GM18520 (cell line): ENCODE results near the gene BDKRB2.

Experiments used
- ATAC-seq: cut with Tn5 transposase; IDR thresholded peaks from one replicate; pipeline ENCODE4 v1.9.1; 2021; ENCODE audit not compliant: unreplicated experiment

Gene BDKRB2

GRCh38 chr14:96197969-96198368 lies 6.7 kb upstream of the BDKRB2 start:
- ATAC-seq: no peak

- ATAC-seq: no peak
Measured at GRCh38 chr14:96198430-96199130, 6.1 kb upstream of the BDKRB2 start.

- ATAC-seq: no peak
Measured at GRCh38 chr14:96201157-96201556, 3.5 kb upstream of the BDKRB2 start.

- no peak for ATAC-seq
Measured at GRCh38 chr14:96201965-96202364, 2.7 kb upstream of the BDKRB2 start.

GRCh38 chr14:96202441-96203094 lies 2.1 kb upstream of the BDKRB2 start:
- ATAC-seq: no peak

- ATAC-seq: no peak
Measured at GRCh38 chr14:96203116-96203515, 1.5 kb upstream of the BDKRB2 start.

GRCh38 chr14:96203635-96204034 lies 1.0 kb upstream of the BDKRB2 start:
- no peak for ATAC-seq

GRCh38 chr14:96205059-96205977 lies 679 bp downstream of the BDKRB2 start:
- ATAC-seq: no peak

GRCh38 chr14:96205978-96206360 lies 1.3 kb downstream of the BDKRB2 start:
- no peak for ATAC-seq

- no peak for ATAC-seq
Measured at GRCh38 chr14:96206461-96206860, 1.8 kb downstream of the BDKRB2 start.

- ATAC-seq: no peak
Measured at GRCh38 chr14:96207686-96208085, 3.0 kb downstream of the BDKRB2 start.

GRCh38 chr14:96208739-96209138 lies 4.1 kb downstream of the BDKRB2 start:
- ATAC-seq: no peak

- no peak for ATAC-seq
Measured at GRCh38 chr14:96212140-96212539, 7.5 kb downstream of the BDKRB2 start.

- no peak for ATAC-seq
Measured at GRCh38 chr14:96212896-96213295, 8.3 kb downstream of the BDKRB2 start.

- ATAC-seq: no peak
Measured at GRCh38 chr14:96213871-96214465, 9.3 kb downstream of the BDKRB2 start.

GRCh38 chr14:96214793-96215192 lies 10.2 kb downstream of the BDKRB2 start:
- no peak for ATAC-seq

GRCh38 chr14:96215452-96216244 lies 11.0 kb downstream of the BDKRB2 start:
- ATAC-seq: no peak

GRCh38 chr14:96216627-96217026 lies 12.0 kb downstream of the BDKRB2 start:
- ATAC-seq: no peak

- ATAC-seq: no peak
Measured at GRCh38 chr14:96217376-96217913, 12.8 kb downstream of the BDKRB2 start.

GRCh38 chr14:96221109-96221650 lies 16.5 kb downstream of the BDKRB2 start:
- no peak for ATAC-seq
